T-helper 1 cell treated with Interleukin-12 subunit alpha and Interleukin-12 subunit beta and Interleukin-4 antibody, amounts not matched to agents 30 ng/mL and 1 ng/mL, for 36 hours (primary cell): ENCODE results near the gene PTPN21. TPM values are rescaled to one million over a fixed set of nuclear protein-coding genes. Genes with fewer than 3 reads are reported as not detected.

ENCODE experiments used
- intact Hi-C: fragments of 100-400 bp; cut with micrococcal nuclease; formaldehyde crosslinking; loops from one replicate; pipeline ENCODE4 v1.15.1; 2024
- total RNA-seq: library from RNA; stranded (reverse); gene quantifications from 2 replicates; pipeline ENCODE4 v1.2.3, GENCODE V29; 2022

PTPN21 gene
- total RNA-seq, 1 donor from 2014 or later: not detected

DNA sequence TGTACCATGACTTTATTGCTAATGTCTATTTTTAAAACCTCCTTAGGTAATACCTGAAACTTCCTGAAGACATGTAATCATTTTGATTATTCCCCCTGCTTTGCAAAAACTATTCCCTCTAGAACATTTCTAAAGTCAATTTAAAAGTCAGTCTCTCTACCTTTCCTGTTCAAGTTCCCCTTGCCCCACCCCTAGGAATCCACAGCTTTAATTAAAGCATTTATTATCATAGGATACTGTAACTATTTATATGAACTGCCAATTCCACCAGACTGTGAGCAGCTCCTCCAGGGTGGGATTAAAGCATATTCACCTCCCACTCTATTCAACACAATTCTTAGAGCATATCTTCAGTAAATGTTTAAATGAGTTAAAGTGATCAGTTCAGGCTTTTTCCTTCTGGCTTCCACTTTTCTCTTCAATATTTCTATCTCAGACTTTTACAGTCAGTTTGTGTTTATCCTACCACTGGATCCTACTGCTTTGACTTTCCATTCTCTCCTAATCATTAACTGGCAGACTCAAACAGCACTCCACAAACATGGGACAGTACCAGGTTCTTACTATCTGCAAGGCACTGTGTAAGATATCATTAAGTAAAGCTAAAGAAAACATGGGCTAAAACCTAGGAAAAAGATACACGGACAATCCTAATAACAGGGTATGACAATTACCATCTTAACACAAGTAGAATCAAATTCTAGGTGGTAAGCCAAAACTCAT, 39.1 kb downstream of the PTPN21 start:
- intact Hi-C loops: no loop called here

DNA sequence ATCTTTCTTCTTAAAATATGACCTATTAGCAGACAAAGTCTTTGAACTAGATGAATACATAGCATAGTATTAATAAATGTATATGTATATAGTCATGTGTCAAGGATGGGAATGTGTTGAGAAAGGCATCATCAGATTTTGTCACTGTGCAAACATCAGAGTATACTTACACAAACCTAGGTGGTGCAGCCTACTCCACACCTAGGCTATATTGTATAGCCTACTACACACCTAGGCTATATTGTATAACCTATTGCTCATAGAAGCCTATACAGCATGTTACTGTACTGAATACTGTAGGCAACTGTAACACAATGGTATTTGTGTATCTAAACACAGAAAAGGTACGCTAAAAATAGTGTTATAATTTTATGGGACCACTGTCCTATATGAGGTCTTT, 47.6 kb downstream of the PTPN21 start:
- intact Hi-C loops: no loop called here

DNA sequence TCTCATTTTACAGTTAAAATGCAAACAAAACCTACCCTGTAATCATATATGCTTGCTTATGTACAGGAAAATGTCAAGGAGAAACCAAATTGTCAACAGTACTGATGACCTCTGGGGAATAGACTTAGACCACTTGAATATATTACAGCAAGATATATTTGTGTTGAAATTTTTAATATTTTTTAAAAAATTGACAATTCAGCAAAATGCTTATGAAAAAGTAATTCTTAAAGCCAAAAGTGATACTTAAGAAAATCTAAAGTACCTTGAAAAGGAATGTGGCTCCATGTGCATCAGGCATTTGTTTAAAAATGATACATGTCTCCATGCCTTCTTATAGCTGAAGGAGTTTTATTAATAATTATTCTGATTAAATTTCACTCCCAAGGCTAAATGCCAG, 49.2 kb downstream of the PTPN21 start:
- intact Hi-C loops: no loop called here

DNA sequence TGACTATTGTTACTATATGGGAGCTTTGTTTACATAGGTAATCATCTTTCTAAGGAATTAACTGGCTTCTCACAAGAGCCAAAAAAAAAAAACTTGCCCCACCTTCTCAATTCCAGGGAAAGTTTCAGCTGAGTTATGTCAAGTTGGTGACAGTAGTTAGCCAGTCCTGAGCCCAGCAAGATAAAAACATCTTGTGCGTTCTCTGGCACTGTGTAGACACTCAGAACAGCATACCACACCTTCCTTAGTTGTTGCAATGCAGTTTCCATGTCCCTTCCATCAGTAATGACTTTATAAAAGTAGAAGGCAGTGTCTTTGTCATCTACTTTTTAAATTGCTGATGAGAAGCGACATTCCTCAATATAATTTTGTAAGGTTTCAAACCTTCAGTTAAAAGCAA, 50.2 kb downstream of the PTPN21 start:
- intact Hi-C loops: no loop called here

DNA sequence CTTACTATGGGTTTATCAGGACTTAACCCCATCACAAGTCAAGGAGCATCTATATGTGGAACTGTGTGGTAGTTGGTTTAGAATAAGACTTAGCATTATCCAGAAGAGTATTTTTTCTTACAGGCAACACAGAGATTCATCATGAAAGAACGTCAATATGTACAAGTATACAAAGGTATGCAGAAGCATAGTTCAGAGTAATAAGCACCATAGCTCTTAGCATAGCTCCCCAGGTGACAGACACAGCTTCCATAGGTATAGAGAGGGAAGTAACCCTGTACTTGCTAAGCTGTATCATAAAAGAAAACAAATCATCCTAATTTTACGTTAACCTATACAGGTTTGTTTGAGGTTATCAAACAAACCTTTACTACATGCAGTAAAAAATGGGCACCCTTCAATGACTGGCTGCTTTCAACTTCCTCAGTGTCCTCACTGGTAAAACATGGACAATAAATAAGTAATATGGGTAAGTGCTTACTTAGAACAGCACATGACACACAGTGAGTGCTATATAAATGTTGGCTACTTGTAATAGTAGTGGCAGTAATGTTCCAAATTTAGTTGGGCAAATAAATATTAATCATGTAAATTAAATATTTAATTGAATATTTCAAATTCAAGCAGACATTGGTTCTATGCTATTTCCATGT, 50.9 kb downstream of the PTPN21 start:
- intact Hi-C loops: no loop called here

DNA sequence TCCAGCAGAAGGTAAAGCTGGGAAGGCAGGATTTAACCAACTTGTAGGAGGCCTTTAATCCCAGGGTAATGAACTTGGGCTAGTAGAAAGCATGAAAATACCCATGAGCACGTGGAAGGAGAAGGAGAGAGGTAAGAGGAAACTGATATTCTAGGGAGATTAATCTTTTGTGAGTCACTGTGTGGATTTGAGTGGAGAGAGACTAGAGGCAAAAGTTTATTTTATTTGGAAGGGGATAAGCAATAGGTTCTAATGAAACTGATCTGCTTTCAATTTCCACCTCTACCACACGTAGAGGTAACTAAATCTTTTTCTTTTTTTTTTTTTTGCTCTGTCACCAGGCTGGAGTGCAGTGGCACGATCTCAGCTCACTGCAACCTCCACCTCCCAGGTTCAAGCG, 52.1 kb downstream of the PTPN21 start:
- intact Hi-C loops: no loop called here

DNA sequence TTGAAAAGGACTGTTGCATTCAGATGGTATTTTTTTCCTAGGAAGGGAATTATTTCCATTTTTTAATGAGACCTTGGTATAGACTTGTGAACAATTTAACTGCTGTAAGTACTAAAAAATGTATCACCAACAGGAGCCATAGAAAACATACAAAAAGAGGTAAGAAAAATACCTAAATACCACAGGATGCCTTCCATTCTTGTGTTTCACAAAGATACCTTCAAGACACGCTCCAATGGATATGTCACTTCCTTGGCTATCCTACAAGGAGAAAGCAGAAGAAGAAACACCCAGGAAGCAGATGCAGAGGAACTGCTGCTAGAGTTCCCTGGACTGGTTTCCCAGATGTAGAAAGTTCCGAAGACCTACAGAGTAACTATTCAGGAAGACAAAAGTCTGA, 54.2 kb downstream of the PTPN21 start:
- intact Hi-C loops: no loop called here

DNA sequence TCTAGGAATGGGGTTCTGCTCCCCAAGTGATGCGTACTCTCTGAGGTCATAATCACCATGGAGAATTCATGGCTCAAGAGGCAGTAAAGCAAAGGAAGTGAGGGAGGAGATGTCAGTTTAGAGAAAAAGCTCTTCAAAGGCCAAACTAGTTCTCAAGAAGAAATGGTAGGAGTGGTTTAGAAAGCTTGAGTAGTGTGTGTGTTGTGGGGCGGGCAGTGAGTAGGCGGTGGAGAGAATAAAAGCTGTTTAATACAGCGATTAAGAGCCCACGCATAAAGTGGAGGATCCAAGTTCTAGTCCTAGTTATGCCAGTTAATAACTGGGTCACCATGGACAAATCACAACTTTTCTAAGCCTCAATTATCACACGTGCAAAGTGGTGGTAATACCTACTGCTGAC, 55.6 kb downstream of the PTPN21 start:
- intact Hi-C loops: no loop called here

DNA sequence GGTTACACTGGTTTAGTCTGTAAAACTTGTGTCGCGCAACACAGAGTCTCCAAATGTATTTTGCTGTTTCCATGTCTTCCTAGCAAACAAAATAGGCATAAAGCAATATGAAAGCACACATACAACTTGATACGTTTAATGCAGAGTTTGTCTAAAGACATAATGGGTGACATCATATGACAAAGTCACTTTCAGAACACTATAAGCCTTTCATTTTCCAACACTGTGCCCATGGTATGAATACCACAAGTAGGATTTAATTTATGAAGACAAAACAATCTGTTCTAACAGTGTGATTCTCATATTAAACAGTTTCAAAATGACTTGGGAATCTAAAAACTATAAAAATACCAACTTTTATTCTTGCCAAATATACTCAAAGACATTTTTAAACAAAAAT, 58.4 kb downstream of the PTPN21 start:
- intact Hi-C loops: no loop called here

DNA sequence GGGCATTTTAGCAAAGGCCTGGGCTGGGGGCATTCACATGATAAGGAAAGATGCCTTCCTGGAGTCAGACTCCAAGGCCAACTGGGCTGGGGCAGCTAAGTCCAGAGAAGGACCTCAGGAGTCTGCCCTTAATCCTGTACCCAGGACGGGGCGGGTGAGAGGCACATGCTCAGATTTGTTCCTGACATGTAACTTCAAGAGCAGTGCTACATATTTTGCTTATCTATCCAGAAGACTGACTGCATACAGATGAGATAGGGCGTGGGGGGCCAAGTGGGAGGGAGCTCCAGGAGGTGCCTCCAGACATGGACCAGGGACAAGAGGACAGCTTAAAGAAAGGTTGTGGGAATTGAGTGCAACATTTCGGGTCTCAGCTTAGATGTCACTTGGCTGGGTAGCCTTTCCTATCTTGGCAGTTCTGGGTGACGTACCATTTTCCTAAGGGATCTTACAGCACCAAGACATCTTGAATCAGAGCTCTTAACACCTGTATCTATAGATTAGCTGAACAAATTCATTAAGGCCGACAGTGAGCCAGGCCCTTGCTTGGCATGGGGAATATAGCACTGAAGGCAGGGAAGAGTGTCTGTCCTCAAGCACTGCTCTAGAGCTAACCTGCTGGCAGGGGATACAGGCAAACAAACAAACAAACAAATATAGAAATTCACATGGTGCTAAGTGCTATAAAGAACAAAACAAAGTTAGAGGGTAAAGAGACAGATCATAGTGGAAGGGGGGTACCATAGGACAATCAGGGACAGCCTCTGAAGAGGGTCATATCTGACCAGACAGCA, 61.2 kb downstream of the PTPN21 start:
- intact Hi-C loops: loop anchor here (2.0 kb wide), 2 partner anchors 173 to 299 kb away; partner anchors contain the start of gene EML5

DNA sequence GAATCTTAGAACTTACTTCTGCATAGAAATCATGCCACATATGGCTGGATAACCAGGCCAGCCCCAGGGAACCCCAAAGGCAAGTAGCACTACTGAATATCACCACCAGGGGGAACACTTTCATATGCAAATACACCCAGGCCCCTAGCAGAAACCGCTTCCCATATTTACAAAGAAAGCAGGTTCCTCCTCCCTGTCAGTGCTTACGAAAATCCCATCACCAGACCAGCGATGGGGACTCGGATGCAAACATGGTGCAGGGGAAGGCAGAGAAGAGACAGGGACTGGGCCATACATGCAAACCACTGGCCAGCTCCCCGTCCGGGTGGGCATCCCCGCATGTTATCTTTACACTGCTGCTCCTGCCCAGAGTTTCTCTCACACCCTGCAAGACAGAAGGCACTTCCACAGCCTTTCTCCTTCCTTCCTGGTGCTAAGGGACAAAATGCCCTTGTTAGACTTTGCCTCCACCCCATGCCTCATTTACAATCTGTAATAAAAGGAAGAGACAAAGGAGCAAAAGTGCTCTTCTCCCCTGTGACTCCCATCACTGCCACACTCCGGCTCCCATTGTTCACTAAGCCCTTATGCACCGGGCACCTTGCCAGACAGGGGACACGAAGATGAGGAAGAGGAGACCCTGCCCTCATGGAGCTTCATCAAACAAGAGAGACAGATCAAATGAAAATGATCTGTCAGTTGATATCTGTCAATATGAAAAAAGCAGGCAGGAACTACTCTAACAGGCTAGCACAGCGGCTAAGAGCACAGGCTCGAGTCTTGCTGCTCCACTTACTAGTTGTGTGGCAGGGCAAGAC, 62.3 kb downstream of the PTPN21 start:
- intact Hi-C loops: loop anchor here (1.0 to 2.0 kb wide), 6 partner anchors 71 to 1423 kb away; partner anchors contain the start of genes EML5 and ZC3H14

DNA sequence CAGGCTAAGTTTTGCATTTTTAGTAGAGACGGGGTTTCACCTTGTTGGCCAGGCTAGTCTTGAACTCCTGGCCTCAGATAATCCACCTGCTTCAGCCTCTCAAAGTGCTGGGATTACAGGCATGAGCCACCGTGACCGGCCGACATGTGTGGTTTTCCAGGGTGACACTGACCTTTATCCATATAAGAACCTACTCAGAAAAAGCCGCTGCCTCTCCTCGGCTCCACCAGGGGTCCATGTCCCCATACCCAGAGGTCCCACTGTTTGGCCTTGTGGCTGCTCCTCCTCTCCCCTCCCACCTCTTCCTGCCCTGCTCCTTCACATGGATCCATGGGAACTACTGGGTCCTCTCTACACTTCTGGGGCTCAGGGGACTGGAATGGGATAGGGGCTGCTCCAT, 64.6 kb downstream of the PTPN21 start:
- intact Hi-C loops: no loop called here

DNA sequence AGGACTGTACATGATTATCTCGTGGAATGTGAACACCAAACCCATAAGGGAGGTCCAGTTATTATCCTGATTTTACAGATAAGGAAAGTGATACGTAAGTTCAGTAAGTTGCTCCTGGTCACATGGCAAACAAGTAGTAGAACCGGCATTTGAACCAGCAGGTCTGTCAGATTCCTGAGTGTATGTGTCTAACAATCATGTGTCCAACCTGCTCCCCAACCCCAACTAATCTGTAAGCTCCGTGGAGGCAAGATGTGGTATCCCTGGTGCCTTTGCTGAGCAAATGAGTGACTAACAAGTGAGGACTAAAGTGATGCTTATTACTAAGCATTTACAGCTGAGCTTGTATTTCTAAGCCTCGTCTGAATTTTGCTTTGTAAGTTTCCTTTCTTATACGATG, 65.9 kb downstream of the PTPN21 start:
- intact Hi-C loops: no loop called here

DNA sequence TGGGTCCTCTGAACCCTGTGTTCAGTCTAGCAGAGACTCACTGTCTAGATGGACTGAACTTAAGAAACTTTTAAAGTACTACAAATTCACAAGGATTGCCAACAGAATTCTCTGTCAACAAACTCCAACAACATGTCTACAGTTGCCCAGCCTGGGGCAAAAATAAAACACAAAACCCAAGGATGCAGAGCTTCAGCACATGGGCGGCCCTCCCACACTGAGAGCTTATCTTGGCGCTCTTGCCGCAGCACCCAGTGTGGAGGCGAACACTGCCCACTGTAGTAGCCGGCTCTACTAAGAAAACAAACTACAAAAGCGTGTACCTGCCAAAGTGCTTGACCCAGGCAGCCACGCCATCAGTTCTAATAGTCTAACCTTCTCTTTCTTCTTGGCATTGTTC, 66.7 kb downstream of the PTPN21 start:
- intact Hi-C loops: no loop called here

DNA sequence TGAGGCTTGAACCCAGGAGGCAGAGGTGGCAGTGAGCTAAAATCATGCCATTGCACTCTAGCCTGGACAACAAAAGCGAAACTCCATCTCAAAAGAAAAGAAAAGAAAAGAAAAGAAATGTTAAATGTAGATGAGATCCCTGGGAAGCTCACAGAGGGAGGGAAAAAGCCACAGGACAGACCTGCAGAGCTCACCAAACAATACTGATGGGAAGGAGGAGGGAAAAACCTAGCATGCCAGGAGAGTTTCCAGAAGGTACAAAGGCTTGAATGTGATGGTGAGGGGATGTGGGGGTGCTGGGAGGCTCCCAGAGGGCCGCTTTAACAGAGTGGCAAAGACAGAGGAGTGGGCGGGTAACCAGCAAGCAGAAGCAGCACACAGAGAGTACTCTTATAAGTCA, 72.3 kb downstream of the PTPN21 start:
- intact Hi-C loops: no loop called here

DNA sequence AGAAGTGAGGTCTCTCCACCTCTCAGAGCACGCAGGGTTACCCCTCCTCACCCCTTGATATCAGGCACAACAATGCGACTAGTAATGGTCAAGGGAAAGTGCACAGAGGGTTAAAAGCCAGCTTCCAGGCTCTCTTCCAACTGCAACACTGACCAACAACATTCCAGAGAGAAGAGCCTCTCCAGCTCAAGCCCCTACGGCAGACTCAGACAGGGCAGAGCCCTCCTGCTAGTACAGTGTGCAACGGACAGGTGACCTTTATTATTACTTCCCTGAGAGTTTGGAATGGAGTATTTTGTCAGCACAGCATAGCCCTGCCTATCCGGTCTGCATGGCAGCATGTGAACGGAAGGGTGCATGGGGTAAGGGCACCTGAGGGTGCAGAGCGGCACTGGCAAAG, 73.0 kb downstream of the PTPN21 start:
- intact Hi-C loops: no loop called here

DNA sequence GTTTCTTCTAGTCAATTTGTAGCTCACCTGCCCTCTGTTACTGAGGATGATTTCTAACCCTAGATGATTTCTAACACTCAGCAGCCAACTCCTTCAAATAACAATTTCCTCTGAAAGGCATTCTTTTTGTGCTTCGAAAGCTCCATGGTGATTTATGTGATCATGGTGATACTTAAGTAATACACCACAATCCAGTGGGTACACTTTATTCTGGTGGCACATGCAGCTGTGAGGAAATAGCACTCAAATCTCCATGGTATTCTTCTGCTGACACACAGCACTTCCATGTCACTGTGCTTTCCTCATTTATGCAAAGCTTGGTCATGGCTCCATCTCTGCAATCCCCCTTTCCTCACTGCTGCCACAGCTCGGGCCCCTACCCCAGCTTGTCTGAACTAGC, 73.7 kb downstream of the PTPN21 start:
- intact Hi-C loops: no loop called here

DNA sequence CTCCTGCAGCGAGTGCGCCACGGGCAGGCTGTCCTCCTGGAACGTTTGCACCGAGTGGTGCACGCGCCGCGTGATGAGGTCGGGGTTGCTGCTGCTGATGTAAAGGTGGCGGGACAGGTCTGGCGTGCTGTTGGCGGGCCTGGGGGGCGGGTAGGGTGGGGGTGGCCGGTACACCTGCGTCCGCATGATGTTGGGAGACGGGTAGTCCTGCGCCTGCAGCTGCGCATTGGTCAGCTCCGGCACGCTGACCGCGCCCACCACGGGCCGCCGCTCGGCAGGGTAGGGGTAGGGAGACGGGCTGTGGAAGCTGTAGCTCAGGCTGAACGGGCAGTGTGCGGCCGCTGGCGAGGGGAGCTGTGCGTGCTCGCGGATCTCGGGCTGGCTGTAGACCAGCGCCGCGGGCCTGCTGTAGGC, 75.2 kb downstream of the PTPN21 start:
- intact Hi-C loops: no loop called here

DNA sequence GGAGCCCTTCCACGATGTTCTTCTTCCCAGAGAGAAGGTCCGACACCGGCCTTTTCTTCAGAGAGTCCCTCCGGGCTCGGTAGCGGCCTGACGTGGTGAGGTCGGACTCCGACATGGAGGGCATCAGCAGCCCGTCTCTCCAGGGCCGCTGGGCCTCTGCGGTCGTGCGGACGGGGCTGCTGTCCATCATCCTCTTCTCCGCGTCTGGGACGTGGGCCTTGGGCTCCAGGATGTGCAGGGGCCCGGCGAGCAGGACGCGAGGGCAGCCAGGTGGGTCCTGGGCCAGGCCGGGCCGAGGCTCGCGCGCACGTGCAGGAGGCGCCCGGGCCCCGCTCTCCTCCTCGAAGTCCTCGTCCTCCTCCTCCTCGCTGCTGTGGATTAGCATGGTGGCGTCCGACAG, 75.9 kb downstream of the PTPN21 start:
- intact Hi-C loops: no loop called here

DNA sequence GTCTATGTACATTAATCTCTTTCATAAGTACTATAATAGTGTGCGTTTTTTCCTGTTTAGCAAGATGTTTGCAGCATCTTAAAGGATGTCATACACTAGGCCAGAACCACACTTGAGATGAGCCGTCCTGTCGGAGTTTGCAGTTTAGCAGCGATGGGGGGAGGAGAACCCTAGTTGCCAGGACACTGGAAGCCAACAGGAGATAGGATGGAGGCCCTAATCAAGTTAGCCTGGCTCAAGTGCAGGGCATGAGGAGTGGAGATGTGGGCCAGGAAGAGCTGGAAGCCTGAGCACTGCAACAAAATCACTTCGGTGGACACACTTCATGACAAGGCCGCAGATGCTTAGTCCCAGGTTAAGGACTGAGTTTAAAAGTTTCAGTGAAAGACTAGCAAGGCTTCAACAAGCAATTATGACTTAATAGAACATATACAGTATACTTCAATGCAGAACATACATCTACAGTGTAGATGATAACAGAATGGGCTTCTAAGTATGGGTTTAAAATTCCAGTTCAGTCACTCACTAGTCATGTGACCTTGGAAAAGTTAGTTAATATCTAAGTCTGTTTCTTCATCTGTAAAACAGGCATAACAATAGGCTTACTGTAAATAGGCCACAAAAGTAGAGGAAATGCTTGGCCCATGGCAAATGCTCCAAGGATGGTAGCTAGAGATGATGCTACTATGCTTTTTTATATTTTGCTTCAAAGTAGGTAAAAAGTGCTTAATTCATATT, 77.1 kb downstream of the PTPN21 start:
- intact Hi-C loops: no loop called here

DNA sequence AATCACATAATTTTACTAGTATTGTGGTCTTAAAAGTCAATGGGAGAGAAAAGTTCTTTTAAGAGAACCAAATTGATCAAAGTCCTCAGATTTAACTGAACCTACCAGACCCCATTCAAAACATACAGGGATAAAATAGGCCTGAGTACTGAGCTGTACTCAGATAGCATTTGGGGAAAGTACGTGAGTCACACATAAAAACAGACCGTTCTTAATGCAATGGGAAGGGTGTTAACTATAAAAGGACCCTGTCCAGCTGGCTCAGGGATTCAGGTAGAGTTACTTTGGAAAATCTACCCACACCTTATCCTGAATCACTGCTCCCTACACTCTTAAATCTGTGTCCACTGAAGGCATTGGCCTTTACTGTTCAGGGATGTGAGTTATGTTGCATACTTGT, 78.0 kb downstream of the PTPN21 start:
- intact Hi-C loops: no loop called here
